GM18499 (cell line): ENCODE data around the gene LRRC57.

Experiments
- ATAC-seq: cut with Tn5 transposase; IDR thresholded peaks from one replicate; pipeline ENCODE4 v1.9.1; 2021; ENCODE audit warnings: moderate number of reproducible peaks; ENCODE audit not compliant: insufficient read depth, unreplicated experiment

LRRC57 gene

DNA sequence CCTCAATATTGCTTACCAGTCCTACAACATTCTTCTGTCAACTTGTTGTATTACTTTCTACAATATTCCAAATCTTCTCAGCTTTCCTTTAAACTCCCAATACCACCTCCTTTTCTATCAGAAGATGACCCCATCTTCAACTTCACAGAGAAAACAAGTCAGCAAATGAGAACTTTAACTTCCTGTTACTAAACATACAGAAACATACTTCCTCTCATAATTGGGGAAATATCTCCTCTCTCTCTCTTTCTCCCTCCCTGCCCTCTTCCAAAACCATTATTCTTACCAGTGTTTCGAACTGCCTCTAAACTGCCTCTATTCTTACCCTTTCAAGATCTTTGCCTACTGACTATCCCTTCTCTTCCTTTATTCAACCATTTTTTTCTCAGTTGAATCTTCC lies 54.9 kb downstream of the LRRC57 start:
- no peak for ATAC-seq

- ATAC-seq, result no peak
Measured at GRCh38 chr15:42491539-42492225, 56.9 kb downstream of the LRRC57 start.

GRCh38 chr15:42490671-42491538 lies 57.7 kb downstream of the LRRC57 start, which contains the start of gene ZNF106:
ZNF106 (minus strand) TSS chr15:42491141; CDS start chr15:42472289, 18,852 bp downstream.
- no peak for ATAC-seq

GRCh38 chr15:42490291-42490670 lies 58.3 kb downstream of the LRRC57 start:
- ATAC-seq, result no peak
